ENCODE measurements around the gene ZNF189.

ZNF189 gene

DNA sequence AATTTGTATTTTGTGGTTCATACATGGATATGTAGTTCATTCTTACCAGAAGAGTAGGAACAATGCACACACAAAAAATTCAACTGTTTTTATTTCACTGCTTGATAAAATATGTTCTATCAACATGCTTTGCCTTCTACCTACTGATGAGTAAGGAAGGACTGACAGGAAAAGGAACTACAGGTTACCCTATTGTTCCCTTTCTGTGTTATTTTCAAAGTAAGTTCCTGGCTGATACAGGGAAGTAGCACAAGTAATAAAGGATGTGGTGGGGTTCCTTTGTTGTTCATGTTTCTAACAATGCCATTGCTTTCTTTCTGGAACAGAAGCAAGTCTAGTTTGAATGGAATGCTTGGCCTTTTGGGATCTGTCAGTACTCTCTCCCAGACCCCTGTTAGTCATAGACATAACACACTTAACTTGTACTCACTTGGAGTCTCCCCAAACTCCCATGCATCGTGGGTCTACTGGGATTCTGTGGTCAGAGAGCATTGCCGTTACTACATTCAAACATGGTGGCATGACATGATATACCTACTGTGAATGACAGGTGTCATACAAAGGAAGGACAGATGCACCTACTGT lies 57.1 kb downstream of the ZNF189 start:
- TF ChIP-seq, protein P1, sequence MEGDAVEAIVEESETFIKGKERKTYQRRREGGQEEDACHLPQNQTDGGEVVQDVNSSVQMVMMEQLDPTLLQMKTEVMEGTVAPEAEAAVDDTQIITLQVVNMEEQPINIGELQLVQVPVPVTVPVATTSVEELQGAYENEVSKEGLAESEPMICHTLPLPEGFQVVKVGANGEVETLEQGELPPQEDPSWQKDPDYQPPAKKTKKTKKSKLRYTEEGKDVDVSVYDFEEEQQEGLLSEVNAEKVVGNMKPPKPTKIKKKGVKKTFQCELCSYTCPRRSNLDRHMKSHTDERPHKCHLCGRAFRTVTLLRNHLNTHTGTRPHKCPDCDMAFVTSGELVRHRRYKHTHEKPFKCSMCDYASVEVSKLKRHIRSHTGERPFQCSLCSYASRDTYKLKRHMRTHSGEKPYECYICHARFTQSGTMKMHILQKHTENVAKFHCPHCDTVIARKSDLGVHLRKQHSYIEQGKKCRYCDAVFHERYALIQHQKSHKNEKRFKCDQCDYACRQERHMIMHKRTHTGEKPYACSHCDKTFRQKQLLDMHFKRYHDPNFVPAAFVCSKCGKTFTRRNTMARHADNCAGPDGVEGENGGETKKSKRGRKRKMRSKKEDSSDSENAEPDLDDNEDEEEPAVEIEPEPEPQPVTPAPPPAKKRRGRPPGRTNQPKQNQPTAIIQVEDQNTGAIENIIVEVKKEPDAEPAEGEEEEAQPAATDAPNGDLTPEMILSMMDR (IDR thresholded peaks at IDR 0.05; ENCODE audit: low read length), result no peak
- TF ChIP-seq EZH2phosphoT487 (IDR thresholded peaks at IDR 0.05; ENCODE audit: low read length) (no peak), EZH2 (optimal IDR thresholded peaks at IDR 0.05; ENCODE audit: low read depth, low read length) (no peak)
- no peaks in the 10 kb centered on the region for H3K27me3 ChIP-seq (replicated peaks; ENCODE audit: insufficient read depth, low read length)

DNA sequence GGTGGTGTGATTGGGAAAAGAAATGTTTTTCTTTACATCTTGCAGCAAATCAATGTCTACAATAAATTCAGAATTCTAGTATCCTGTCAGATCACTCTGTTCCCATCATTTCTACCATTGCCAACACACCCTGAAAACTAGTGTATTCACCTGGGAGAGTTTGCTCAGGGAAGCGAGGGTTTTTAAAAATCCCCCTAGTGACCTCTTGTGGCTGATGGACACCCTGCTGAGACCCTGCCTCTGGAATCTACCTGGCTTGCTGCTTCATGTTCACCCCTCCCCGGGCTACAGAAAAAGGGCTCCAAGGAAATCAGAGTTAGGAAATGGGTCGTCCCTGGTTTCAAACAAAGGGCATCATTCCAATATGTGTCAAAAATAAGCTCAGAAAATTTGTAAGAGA lies 58.4 kb downstream of the ZNF189 start:
- no peaks in the 10 kb centered on the region for H3K27me3 ChIP-seq (replicated peaks; ENCODE audit: insufficient read depth, low read length)
- TF ChIP-seq, protein P1 (IDR thresholded peaks at IDR 0.05; ENCODE audit: low read length), result peak; percentile 23
- TF ChIP-seq EZH2 (optimal IDR thresholded peaks at IDR 0.05; ENCODE audit: low read depth, low read length) (no peak), EZH2phosphoT487 (IDR thresholded peaks at IDR 0.05; ENCODE audit: low read length) (no peak)
- H3F3A ChIP-seq (ENCODE audit: insufficient read depth, low read length), result no peaks in the 10 kb centered on the region
- H2AFZ ChIP-seq (ENCODE audit: low read length), result no peak overlapping the region
- H3K4me2 ChIP-seq (ENCODE audit: low read depth, low read length), result no peak overlapping the region
- H3K79me2 ChIP-seq (ENCODE audit: low read length), result no peaks in the 10 kb centered on the region
- no peaks in the 10 kb centered on the region for H3K36me3 ChIP-seq (replicated peaks; ENCODE audit: insufficient read depth, low read length)
- H3K9ac ChIP-seq (ENCODE audit: low read length), result no peak overlapping the region
- H4K20me1 ChIP-seq (ENCODE audit: insufficient read depth, low read length), result no peaks in the 10 kb centered on the region
- no peaks in the 10 kb centered on the region for H3K4me1 ChIP-seq (ENCODE audit: low read length)
- no peaks in the 10 kb centered on the region for H3K9me2 ChIP-seq (replicated peaks; ENCODE audit: insufficient read depth, low read length)
- H3K9me3 ChIP-seq (replicated peaks; ENCODE audit: insufficient read depth, low read length), result no peaks in the 10 kb centered on the region
- H3K27ac ChIP-seq (ENCODE audit: low read length), result no peak overlapping the region
- no peak overlapping the region for H3K4me3 ChIP-seq (ENCODE audit: low read length)
- DNase-seq, result no peak

More for the DNA sequence above, 57.1 kb downstream of the ZNF189 start:
- Histone ChIP-seq H3F3A (ENCODE audit: insufficient read depth, low read length) (no peaks in the 10 kb centered on the region), H3K9ac (ENCODE audit: low read length) (no peak overlapping the region), H3K36me3 (replicated peaks; ENCODE audit: insufficient read depth, low read length) (no peaks in the 10 kb centered on the region), H4K20me1 (ENCODE audit: insufficient read depth, low read length) (no peaks in the 10 kb centered on the region), H3K79me2 (ENCODE audit: low read length) (no peaks in the 10 kb centered on the region), H3K9me3 (replicated peaks; ENCODE audit: insufficient read depth, low read length) (no peaks in the 10 kb centered on the region), H3K4me3 (ENCODE audit: low read length) (no peak overlapping the region), H3K27ac (ENCODE audit: low read length) (no peak overlapping the region), H3K4me2 (ENCODE audit: low read depth, low read length) (no peak overlapping the region), H2AFZ (ENCODE audit: low read length) (no peak overlapping the region), H3K9me2 (replicated peaks; ENCODE audit: insufficient read depth, low read length) (no peaks in the 10 kb centered on the region), H3K4me1 (ENCODE audit: low read length) (no peaks in the 10 kb centered on the region)
- no peak for DNase-seq

DNA sequence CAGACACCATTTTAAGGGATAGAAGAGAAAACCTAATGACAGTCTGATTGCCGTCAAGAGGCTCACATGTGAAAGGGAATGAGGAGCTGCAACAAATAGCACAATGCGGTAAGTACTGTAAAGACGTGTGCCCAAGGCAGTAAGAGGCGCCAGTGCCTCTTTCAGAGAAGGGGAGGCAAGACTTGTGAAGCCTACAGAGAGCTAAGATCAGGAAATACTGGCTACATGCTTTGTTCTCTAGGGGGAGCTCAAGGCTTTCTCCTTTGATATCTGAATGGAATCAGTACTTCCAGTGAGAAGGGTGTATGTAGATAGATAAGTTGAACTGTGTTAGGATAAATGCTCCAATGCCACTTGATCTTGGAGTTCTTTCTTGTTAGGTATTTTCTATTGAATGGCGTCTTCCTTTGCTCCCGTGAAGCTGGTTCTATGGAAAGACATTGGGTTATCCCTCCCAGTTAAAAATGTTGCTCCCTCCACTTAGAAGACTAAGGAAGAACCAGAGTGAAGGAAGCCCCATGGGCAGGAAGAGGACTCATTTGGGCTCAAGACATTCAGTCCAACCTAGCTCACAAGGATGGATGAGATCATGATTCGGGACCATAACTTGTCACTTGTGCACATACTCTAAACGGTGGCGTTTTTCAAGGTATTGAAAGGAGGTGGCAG lies 60.4 kb downstream of the ZNF189 start:
- no peaks in the 10 kb centered on the region for H3K9me2 ChIP-seq (replicated peaks; ENCODE audit: insufficient read depth, low read length)
- no peaks in the 10 kb centered on the region for H3K4me1 ChIP-seq (ENCODE audit: low read length)
- no peaks in the 10 kb centered on the region for H3K9me3 ChIP-seq (replicated peaks; ENCODE audit: insufficient read depth, low read length)
- H3K27ac ChIP-seq (ENCODE audit: low read length), result no peak overlapping the region
- H3K9ac ChIP-seq (ENCODE audit: low read length), result no peak overlapping the region
- no peaks in the 10 kb centered on the region for H3F3A ChIP-seq (ENCODE audit: insufficient read depth, low read length)
- no peaks in the 10 kb centered on the region for H4K20me1 ChIP-seq (ENCODE audit: insufficient read depth, low read length)
- TF ChIP-seq EZH2phosphoT487 (IDR thresholded peaks at IDR 0.05; ENCODE audit: low read length) (no peak), EZH2 (optimal IDR thresholded peaks at IDR 0.05; ENCODE audit: low read depth, low read length) (no peak)
- TF ChIP-seq, protein P1 (IDR thresholded peaks at IDR 0.05; ENCODE audit: low read length), result peak; percentile 83
- H3K79me2 ChIP-seq (ENCODE audit: low read length), result no peaks in the 10 kb centered on the region
- DNase-seq, result peak; percentile 85
- H3K4me3 ChIP-seq (ENCODE audit: low read length), result no peak overlapping the region
- no peak overlapping the region for H3K4me2 ChIP-seq (ENCODE audit: low read depth, low read length)
- H2AFZ ChIP-seq (ENCODE audit: low read length), result no peak overlapping the region
- H3K36me3 ChIP-seq (replicated peaks; ENCODE audit: insufficient read depth, low read length), result no peaks in the 10 kb centered on the region
- no peaks in the 10 kb centered on the region for H3K27me3 ChIP-seq (replicated peaks; ENCODE audit: insufficient read depth, low read length)

All from MM.1S (cell line).